GM12878 (cell line): ENCODE results near the gene LDLRAD4. TPM values are rescaled to one million over a fixed set of nuclear protein-coding genes. Genes with fewer than 3 reads are reported as not detected.

ENCODE experiments used
- ATAC-seq: fragments of 200-7000 bp; cut with Tn5 transposase; 3 replicates; pipeline ENCODE4 v1.9.1; 2020; ENCODE audit warnings: mild to moderate bottlenecking, moderate library complexity
- BruUV-seq: library from RNA; stranded (reverse); fragments of 400-500 nt; replicated peaks from 2 replicates; lab custom pipeline; 2021; lab: Mats Ljungman, UMichigan
- CTCF ChIA-PET: fragments of 300-600 bp; sonication (Branson Sonifier 250); formaldehyde crosslinking; extraction: SDS; loops from one replicate; lab custom pipeline; 2021; ENCODE audit warnings: inconsistent platforms; lab: Yijun Ruan, JAX
- POLR2A ChIA-PET: fragments of 350-600 bp; formaldehyde crosslinking; extraction: SDS; loops from one replicate; lab custom pipeline; 2021; ENCODE audit warnings: inconsistent platforms; lab: Charles Lee
- RAD21 ChIA-PET: fragments of 300-600 bp; sonication (Branson Sonifier 250); formaldehyde crosslinking; loops from one replicate; lab custom pipeline; 2023; ENCODE audit warnings: antibody characterized with exemption; ENCODE audit not compliant: unreplicated experiment; lab: Charles Lee
- SMC1A ChIA-PET: fragments of 300-600 bp; sonication (Branson Sonifier 250); formaldehyde crosslinking; loops from one replicate; lab custom pipeline; 2023; ENCODE audit not compliant: unreplicated experiment, uncharacterized antibody; lab: Charles Lee
- DNase-seq: peaks from one replicate; pipeline ENCODE4 v3.0.0-alpha.2; 2011; ENCODE audit warnings: low read depth, low spot score
- FAIRE-seq: peaks from 3 replicates; lab custom pipeline; 2011; peaks lifted over from hg19 to GRCh38; lab: Jason Lieb, UNC
- H2AFZ ChIP-seq: 2 replicates; pipeline ENCODE4 v1.6.0; 2011; ENCODE audit warnings: low read depth, low read length, control low read depth; ENCODE audit not compliant: control insufficient read depth
- H3K27ac ChIP-seq: 2 replicates; pipeline ENCODE4 v1.5.1; 2011; ENCODE audit warnings: control low read depth; ENCODE audit not compliant: control insufficient read depth, insufficient read depth
- H3K27me3 ChIP-seq, 2 experiments: replicated peaks in 1 of 2; 2 replicates each; pipeline versions ENCODE4 v1.6.0 to v1.6.1; 2011; ENCODE audit warnings: low read length in 1 of 2; ENCODE audit not compliant: control insufficient read depth in 2 of 2, insufficient read depth in 2 of 2
- H3K36me3 ChIP-seq, 2 experiments: 2 replicates each; pipeline ENCODE4 v1.5.1; 2011; ENCODE audit warnings: low read length in 1 of 2; ENCODE audit not compliant: control insufficient read depth in 2 of 2, insufficient read depth in 2 of 2
- H3K4me1 ChIP-seq: 2 replicates; pipeline ENCODE4 v1.6.1; 2011; ENCODE audit warnings: mild to moderate bottlenecking, low read length, moderate library complexity, mixed read lengths; ENCODE audit not compliant: control insufficient read depth, insufficient read depth
- H3K4me2 ChIP-seq: 2 replicates; pipeline ENCODE4 v1.6.0; 2011; ENCODE audit warnings: control low read depth; ENCODE audit not compliant: control insufficient read depth, insufficient read depth
- H3K4me3 ChIP-seq: fragments of 200-600 bp; sonication (generic); 2 replicates; pipeline ENCODE4 v1.5.1; 2016
- H3K79me2 ChIP-seq: 2 replicates; pipeline ENCODE4 v1.6.0; 2011; ENCODE audit warnings: low read length; ENCODE audit not compliant: control insufficient read depth, insufficient read depth
- H3K9ac ChIP-seq: 2 replicates; pipeline ENCODE4 v1.8.0; 2011; ENCODE audit warnings: low read length, control low read depth, mixed read lengths; ENCODE audit not compliant: control insufficient read depth, insufficient read depth
- H3K9me3 ChIP-seq: replicated peaks from 3 replicates; pipeline ENCODE4 v1.5.1; 2011; ENCODE audit warnings: mild to moderate bottlenecking, low read length; ENCODE audit not compliant: control insufficient read depth, insufficient read depth
- H4K20me1 ChIP-seq: 2 replicates; pipeline ENCODE4 v1.6.0; 2011; ENCODE audit not compliant: control insufficient read depth, insufficient read depth
- BHLHE40 ChIP-seq, 2 experiments: fragments of 450-650 bp in 1 of 2; IDR thresholded peaks; 2 replicates each; pipeline ENCODE4 v1.6.1; 2011 to 2017; ENCODE audit warnings: low read depth in 2 of 2, borderline replicate concordance in 1 of 2, improper control_type of control experiment in 1 of 2, low read length in 1 of 2, mild to moderate bottlenecking in 1 of 2
- E2F4 ChIP-seq: IDR thresholded peaks from 2 replicates; pipeline ENCODE4 v1.6.1; 2012; ENCODE audit warnings: low read depth, low read length, improper control_type of control experiment
- MYB ChIP-seq: fragments of 150-350 bp; IDR thresholded peaks from 2 replicates; pipeline ENCODE4 v1.6.1; 2014; ENCODE audit warnings: mild to moderate bottlenecking, low read depth, low read length, borderline replicate concordance
- STAT1 ChIP-seq: fragments of 450-650 bp; conservative IDR thresholded peaks from 2 replicates; pipeline ENCODE4 v1.6.1; 2014; ENCODE audit warnings: antibody characterized with exemption, mild to moderate bottlenecking
- STAT3 ChIP-seq: IDR thresholded peaks from 2 replicates; pipeline ENCODE4 v1.6.1; 2011; ENCODE audit warnings: low read depth, low read length, improper control_type of control experiment
- USF2 ChIP-seq: IDR thresholded peaks from 2 replicates; pipeline ENCODE4 v1.6.1; 2011; ENCODE audit warnings: low read depth, low read length, improper control_type of control experiment, borderline replicate concordance
- ZBTB11 ChIP-seq: fragments of 450-650 bp; formaldehyde crosslinking; IDR thresholded peaks from 2 replicates; pipeline ENCODE4 v1.5.0; 2022; ENCODE audit warnings: mild to moderate bottlenecking, missing genetic modification characterization
- ZNF687 ChIP-seq: fragments of 450-650 bp; IDR thresholded peaks from 2 replicates; pipeline ENCODE4 v1.6.1; 2017; ENCODE audit warnings: mild to moderate bottlenecking, moderate library complexity
- ZSCAN29 ChIP-seq: fragments of 450-650 bp; IDR thresholded peaks from 2 replicates; pipeline ENCODE4 v1.6.1; 2017; ENCODE audit warnings: mild to moderate bottlenecking, moderate library complexity
- WGBS: methylation state at CpG from one replicate; pipeline ENCODE4 v1.1.6; 2016; ENCODE audit warnings: low lambda C conversion rate; ENCODE audit not compliant: insufficient replicate concordance, insufficient coverage; ENCODE audit errors: missing lambda C conversion rate; 5-methylcytosine and 5-hydroxymethylcytosine counted together
- in situ Hi-C: fragments of 300-500 bp; cut with MboI; formaldehyde crosslinking; loops from 9 replicates; pipeline ENCODE4 v1.14.3; 2018; ENCODE audit warnings: mixed read lengths
- intact Hi-C: fragments of 100-400 bp; cut with micrococcal nuclease; formaldehyde crosslinking; loops from one replicate; pipeline ENCODE4 v1.14.2; 2022; ENCODE audit not compliant: unreplicated experiment
- polyA plus RNA-seq, 11 experiments: library from polyadenylated mRNA; depleted of rRNA in 4 of 11; unstranded in 6 of 11; stranded (reverse) in 5 of 11; fragments of >200 nt; fragmentation: Nextera tagmentation in 4 of 11; fragmentation: Illumina TruSeq in 1 of 11; extraction: Ambion mirVana in 4 of 11; extraction: Trizol in 1 of 11; gene quantifications; 1 replicate in 1 of 11; 2 replicates in 10 of 11; pipeline versions ENCODE4 v1.2.1 to v1.2.3, GENCODE V29; 2011 to 2016; ENCODE audit warnings: inconsistent platforms in 2 of 11, missing spikeins in 2 of 11, low read depth in 1 of 11
- total RNA-seq, 4 experiments: library from RNA; depleted of rRNA in 3 of 4; stranded (reverse); fragments of >200 nt in 3 of 4; fragmentation: Illumina TruSeq in 1 of 4; extraction: Trizol in 1 of 4; gene quantifications; 2 replicates each; pipeline versions ENCODE4 v1.2.1 to v1.2.3, GENCODE V29; 2013 to 2021

LDLRAD4 gene
- total and polyA plus RNA-seq, 10 of the 15 experiments (the other 5 are each of a cell fraction or from before 2014, with no cell fraction given), result 2.7 to 16.8 (median 11.2) TPM

- no peak for TF ChIP-seq ZBTB11 (CRISPR knock-in tag)
- TF ChIP-seq USF2, result no peak
- TF ChIP-seq, all 136 proteins: peak for 0
These were observed 47.3 kb downstream of the LDLRAD4 start (continued) for GRCh38 chr18:13265911-13266217.

- RAD21 ChIA-PET, result no interaction called here
- no peak for FAIRE-seq
- no peaks in the 10 kb centered on the region for H3K79me2 ChIP-seq
- no peak overlapping the region for H3K4me3 ChIP-seq
- CTCF ChIA-PET, result interaction anchor here (2.0 kb wide), 1 partner anchor 18 kb away, joined by 4 read pairs; no protein-coding TSS in a partner anchor
- ATAC-seq, result no peak
- no TSS peak for BruUV-seq
- DNase-seq, result no peak
- H2AFZ ChIP-seq, result no peak overlapping the region
- no peaks in the 10 kb centered on the region for H3K36me3 ChIP-seq
- no peak overlapping the region for H3K27ac ChIP-seq
- H3K27me3 ChIP-seq, result peaks cover 4 to 5% of the 10 kb centered on the region in 2 experiments
- 30% methylated on average over 23 of the region's 23 CpGs for WGBS
- in situ Hi-C loops, result no loop called here
- H3K4me1 ChIP-seq, result no peaks in the 10 kb centered on the region
- no peak overlapping the region for H3K9ac ChIP-seq
- H4K20me1 ChIP-seq, result no peaks in the 10 kb centered on the region
- POLR2A ChIA-PET, result no interaction called here
- H3K9me3 ChIP-seq, result no peaks in the 10 kb centered on the region
- no peak overlapping the region for H3K4me2 ChIP-seq
- intact Hi-C loops, result no loop called here
- SMC1A ChIA-PET, result interaction anchor here (1.0 kb wide), 1 partner anchor 13 kb away, joined by 3 read pairs; no protein-coding TSS in a partner anchor
- no peak for TF ChIP-seq ZSCAN29
- no peak for TF ChIP-seq E2F4
- no peak for TF ChIP-seq STAT1
- no peak for TF ChIP-seq ZNF687
- TF ChIP-seq MYB, result no peak
- TF ChIP-seq STAT3, result no peak
- TF ChIP-seq BHLHE40 (IDR thresholded peaks at IDR 0.05; ENCODE audit: borderline replicate concordance in 1 of 2, low read depth in 2 of 2, low read length in 1 of 2), result no peak
These were observed 47.9 kb downstream of the LDLRAD4 start for GRCh38 chr18:13266218-13267100.
